HG03432 (cell line): ENCODE data around the gene RAB40C.
"Not testable (repeated sequence)": the region's sequence is repeated elsewhere in the genome, so short reads cannot be mapped to it uniquely, and the experiment has no call there.

Source experiments
- ATAC-seq: cut with Tn5 transposase; IDR thresholded peaks from one replicate; pipeline ENCODE4 v1.9.1; 2021; ENCODE audit warnings: mild to moderate bottlenecking, moderate library complexity; ENCODE audit not compliant: unreplicated experiment

Gene RAB40C

DNA sequence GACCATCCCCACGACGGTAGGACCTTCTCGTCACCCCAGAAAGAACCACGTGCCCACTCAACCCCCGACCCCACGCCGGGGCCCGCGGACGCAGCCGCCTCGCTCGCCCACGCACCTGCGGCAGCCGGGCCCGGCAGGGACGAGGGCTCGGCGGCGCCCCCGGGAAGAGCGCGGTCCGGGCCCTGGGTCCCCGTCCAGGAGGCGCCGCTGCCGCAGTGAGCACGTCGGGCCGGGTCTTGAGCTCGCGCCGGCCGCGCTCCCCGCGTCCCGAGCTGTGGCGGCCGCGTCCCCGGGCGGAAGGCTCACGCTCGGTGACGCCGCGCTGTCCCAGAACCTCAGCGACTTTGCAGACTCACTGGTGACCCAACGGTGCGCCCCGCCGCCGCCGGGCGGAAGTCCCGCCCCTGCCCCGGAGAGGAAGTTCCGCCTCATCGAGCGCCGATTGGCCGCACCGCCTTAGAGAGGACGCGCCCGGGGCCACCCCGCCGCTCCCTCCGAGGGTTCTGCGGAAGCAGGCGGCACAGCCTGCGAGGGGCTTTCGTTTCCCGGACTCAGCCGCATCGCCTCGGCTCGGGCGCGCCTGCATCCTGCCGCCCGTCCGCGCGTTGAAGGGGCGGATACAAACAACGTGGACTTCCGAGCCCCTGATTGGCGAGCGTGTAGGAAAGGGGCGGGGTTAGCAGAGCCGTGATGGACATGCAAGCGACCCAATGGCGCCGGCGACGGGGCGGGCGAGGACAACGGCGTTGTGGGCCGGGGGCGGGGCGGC, 793 bp upstream of the RAB40C start:
- peak; percentile 74 for ATAC-seq

DNA sequence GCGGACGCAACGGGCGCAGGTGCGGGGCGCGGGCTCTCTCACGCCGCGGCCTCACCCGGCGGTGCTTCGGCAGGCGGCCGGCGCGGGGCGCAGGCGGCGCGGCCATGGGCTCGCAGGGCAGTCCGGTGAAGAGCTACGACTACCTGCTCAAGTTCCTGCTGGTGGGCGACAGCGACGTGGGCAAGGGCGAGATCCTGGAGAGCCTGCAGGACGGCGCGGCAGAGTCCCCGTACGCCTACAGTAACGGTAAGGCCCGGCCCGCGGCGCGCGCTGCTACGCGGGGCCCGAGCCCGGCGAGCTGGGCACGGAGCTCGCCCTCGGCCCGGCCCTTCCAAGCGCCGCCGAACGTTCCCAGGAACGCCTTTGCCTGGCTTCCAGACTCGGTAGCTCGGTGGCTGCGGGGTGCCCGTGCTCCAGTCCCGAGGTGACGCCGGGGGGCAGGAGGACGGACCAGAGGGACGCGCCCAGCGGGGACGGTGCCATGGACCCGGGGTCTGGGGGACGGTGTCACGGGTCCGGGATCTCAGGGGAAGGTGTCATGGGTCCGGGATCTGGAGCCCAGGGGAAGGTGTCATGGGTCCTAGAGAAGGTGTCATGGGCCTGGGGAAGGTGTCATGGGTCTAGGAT, 435 bp downstream of the RAB40C start:
- peak; percentile 2 for ATAC-seq

DNA sequence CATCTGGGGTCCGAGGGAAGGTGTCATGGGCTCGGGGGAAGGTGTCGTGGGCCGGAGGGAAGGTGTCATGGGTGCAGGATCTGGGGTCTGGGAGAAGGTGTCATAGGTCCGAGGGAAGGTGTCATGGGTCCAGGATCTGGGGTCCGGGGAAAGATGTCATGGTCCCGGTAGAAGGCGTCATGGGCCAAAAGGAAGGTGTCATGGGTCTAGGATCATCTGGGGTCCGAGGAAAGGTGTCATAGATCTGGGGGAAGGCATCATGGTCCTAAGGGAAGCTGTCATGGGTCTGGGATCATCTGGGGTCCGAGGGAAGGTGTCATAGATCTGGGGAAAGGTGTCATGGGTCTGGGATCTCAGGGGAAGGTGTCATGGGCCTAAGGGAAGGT, 942 bp downstream of the RAB40C start:
- ATAC-seq, result no peak

DNA sequence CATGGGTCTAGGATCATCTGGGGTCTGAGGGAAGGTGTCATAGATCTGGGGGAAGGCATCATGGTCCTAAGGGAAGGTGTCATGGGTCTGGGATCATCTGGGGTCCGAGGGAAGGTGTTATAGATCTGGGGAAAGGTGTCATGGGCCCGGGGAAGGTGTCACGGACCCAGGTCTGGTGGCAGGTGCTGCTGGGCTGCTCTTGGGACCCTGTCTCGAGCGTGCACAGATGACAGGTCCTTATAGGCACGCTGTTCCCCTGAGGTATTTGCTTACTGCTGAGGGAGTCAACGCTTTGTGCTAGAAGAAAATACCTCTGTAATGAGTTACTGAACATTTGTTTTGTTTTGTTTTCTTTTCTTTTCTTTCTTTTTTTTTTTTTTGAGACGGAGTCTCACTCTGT, 1.4 kb downstream of the RAB40C start:
- ATAC-seq, result no peak

DNA sequence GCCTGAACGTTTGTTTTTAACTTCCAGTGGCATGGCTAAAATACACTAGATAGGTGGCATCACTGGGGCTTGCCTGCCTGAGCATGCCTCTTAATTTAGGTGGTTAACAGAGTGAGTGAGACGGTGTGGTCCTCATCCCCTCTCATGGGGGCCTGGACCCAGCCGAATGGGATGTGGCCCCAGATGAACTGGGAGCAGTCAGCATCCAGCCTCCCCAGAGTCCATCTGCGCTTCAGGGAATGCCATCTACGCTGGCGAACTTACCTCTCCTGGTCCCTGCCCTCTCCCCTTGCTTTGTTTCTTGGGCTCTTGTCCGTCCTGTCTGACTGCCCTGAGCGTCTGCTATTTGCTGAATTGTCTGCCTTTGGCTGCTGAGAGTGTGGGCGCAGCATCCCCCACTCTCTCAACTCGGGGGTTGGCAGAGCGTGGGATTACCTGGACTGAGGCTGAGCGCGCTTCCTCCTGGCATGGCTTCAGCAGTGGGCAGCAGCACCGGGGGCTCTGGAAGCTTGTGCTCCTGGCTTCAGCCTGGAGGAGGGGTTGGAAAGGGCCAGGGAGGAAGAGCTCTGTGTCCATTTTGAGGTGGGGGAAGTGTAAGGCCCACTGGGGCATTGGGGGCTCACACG, 2.1 kb downstream of the RAB40C start:
- no peak for ATAC-seq

DNA sequence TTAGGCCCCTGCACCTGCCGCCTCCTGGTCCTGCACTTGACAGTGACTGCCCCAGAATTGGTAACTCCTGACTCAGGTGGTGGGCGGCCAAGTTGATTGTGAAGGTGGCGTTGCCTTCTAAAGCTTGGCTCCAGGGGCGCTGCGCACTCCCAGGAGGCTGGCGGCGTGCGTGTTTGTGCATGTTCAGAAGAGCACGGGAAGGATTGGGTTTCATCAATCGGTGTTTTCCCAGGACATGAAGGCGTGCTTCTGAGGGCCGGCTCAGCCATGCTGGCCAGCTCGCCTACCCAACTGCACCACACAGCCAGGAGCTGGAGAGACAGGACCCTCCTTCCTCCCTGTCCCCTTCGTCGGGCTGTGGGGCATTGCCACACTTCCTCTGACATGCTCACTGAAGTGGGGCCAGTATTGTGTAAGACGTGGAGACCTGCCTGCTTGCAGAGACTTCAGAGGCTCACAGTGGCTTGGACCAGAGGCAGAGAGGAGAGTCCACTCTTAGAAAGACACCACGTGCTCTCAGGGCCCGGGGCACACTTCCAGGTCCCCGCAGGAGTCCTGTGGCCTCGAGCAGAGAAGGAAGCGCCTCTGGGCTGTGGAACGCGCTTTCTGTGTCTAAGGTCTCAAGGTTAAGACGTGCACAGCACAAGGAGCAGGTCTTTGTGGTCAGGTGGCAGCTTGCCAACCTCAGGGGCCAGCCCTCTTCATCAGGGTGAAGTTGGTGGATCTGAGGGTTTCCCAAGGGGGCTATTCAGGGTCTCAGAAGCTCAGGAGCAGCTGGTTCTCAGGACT, 2.8 kb downstream of the RAB40C start:
- ATAC-seq, result no peak

DNA sequence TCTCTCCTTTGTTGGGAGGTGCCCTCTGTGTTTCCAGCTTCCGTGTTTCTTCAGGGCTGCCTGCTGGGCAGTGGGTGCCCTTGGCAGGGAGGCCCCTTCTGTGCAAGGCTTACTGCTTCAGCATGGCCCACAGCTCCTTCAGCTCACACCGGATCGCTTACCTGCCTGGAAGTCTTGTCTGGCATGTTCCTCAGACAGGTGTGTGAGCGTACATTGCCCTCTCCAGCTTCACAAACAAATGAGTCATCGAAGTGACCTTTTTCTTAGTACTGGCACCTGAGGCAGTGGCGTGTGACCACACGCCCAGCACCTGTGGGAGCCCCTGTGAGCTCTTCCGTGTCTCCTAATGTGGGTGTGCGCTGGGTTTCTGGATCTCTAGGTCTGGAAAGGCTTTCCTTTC, 3.5 kb downstream of the RAB40C start:
- no peak for ATAC-seq

DNA sequence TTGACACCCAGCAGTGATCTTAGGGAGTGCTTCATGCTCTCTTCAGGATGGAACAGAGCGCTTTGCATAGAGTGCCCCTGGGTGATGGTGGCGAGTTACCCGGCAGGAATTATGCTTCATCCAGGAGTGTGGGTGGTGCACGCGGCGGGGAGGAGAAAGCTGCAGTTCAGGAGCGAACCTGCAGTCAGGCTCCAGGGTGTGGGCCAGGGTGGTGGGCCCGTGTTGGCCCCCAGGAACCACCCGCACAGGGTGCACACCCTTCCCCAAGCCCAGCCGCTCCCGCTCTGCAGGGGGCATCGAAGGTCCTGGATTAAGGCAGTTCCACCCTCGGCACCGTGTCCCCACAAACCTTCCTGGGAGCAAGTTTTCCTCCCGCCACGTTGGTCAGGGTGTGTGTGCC, 3.9 kb downstream of the RAB40C start:
- ATAC-seq, result no peak

DNA sequence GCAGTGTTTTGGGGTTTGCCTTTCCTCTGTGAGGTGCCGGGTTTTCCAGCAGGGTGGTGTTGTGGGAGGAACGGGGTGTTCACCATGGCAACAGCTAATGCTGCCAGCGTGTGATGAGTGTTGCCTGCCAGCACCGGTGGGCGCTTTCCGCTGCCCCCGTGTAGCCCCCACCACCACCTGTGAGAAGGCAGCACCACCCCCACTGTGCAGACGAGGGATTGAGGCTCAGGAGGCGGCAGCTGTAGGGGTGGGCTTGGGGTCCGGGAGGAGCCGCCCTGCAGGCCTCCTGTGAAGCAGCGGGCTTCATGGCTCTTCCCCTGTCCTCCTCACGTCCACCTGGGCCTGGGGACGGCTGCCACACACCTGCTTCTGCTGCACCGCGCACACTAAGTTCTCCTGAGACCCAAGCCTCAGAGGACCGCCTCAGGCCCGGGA, 5.2 kb downstream of the RAB40C start:
- no peak for ATAC-seq

DNA sequence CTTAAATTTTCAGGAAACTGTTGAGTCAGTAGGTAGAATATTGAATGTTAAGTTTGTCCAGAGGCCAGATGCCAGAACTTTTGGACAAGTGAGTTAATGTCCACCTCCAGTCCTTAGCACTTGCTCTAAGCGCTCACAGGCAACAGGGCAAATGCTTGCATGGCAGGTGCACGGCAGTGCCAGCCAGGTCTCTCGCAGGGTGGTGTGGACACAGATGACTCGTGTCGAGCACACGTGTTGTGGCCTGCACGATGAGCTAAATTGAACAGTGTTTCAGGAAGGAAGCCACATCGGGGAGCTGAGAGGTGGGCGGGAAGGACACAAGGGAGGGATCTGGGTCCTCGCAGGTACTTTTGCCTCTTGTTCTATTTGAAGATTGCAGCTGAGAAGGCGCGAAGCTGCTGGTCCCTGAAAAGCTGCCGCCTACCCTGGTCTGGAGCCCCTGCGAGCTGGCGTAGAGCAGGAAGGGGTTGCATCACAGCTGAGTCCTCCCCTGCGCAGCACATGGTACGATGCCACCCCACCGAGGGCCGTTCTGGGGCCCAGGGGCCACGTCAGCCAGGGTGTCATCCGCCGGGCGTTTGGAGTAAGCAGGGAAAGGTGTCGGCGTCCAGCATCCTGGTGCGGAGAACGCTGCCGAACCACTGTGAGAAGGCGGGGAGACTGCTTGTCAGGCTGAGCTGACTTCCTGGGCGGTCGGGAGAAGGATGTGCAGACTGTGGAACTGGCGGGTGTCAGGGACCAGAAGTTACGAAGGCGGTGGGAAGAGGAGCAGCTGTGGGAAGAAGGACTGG, 6.3 kb downstream of the RAB40C start:
- no peak for ATAC-seq

DNA sequence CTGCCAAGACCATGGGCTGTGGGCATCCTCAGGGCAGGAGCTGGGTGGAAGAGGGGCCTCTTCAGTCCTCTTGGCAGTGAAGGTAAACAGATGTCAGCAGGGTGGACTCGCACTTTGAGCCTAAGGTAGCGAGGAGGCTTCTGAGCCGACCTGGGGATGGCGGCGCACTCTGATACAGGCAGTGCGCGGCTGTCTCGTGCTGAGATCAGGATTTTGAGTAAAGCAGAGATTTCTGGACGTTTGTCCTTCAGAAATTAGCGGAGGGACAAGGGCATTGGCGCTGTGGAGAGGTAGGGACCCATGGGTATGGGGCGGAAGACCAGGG, 6.8 kb downstream of the RAB40C start:
- no peak for ATAC-seq

DNA sequence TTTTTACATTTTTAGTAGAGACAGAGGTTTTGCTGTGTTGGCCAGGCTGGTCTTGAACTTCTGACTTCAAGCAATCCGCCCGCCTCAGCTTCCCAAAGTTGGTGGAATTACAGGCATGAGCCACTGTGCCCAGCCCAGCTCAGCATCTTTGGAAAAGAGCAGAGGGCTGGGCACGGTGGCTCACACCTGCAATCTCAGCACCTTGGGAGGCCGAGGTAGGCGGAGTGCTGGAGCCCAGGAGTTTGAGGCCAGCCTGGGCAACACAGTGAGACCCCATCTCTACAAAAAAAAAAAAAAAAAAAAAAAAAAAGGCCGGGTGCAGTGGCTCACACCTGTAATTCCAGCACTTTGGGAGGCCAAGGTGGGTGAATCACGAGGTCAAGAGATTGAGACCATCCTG, 7.8 kb downstream of the RAB40C start:
- not testable (repeated sequence) for ATAC-seq

DNA sequence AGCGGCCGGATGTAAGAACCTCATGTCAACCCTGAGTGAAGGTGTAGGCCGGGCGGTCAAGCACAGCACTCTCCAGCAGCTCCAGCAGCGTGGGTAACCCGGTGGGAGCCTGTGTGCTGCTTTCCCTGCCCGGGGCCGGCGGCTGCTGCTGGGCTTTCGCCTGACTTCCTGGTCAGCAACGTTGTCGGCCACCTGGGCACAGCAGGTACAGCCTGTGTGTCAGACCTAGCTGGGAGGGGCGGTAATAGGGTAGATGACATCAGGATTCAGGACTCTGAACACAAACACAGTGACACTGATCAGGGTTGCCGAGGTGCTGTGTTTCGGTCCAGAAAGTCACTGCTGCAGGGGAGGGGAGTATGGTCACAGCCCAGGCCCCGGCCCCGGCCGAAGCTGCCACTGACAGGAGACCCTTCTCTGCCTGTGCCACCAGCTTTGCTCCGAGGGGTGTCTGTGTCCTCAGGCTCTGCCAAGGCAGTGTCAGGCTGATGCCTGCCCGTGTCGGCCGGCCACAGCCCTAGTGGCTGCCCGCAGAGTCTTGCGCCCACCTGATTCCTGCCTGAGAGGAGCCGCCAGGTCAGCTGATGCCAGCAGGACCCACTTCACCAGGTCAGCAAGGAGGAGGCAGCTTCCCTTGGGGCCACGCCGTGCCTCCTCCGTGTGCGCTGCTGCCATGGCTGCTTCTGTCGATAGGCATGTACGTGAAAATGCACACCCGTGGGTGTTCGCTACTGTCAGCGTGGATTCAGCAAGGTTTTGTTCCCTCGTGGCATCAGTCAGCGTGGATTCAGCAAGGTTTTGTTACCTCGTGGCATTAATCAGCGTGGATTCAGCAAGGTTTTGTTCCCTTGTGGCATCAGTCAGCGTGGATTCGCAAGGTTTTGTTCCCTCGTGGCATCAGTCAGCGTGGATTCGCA, 9.2 kb downstream of the RAB40C start:
- ATAC-seq, result no peak

DNA sequence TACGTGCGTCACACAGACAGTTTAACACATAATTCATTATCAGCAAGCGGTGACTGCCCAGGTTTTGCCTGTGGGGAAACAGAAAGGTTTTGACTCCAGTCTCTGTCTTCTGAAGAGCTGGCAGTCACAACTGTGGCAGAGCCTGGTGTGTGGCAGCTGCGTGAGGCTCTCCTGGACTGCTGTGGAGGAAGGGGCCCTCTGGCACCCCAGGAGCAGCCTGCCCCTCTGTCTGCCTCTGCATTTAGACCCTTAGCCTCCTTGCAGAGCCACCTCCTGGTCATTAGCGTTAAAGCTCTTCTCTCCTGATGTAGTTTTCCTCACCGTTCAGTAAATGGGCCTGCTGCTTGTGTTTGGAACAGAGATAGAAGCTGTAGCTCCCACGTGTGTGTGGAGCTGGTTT, 10.9 kb downstream of the RAB40C start:
- ATAC-seq, result no peak

DNA sequence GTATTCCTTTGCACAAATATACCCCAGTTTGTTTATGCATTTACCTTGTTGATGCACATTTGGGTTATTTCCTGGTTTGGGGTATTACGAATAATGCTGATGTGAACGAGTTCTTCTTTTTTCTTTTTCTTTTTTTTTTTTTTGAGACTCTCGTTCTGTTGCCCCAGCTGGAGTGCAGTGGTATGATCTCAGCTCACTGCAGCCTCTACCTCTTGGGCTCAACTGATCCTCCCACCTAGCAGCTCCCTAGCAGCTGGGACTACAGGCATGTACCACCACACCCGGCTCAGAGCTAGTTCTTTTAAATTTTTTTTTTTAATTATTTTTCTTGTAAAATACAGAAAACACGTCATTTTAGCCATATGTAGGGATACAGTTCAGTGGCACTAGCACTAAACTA, 14.1 kb downstream of the RAB40C start:
- ATAC-seq, result no peak

DNA sequence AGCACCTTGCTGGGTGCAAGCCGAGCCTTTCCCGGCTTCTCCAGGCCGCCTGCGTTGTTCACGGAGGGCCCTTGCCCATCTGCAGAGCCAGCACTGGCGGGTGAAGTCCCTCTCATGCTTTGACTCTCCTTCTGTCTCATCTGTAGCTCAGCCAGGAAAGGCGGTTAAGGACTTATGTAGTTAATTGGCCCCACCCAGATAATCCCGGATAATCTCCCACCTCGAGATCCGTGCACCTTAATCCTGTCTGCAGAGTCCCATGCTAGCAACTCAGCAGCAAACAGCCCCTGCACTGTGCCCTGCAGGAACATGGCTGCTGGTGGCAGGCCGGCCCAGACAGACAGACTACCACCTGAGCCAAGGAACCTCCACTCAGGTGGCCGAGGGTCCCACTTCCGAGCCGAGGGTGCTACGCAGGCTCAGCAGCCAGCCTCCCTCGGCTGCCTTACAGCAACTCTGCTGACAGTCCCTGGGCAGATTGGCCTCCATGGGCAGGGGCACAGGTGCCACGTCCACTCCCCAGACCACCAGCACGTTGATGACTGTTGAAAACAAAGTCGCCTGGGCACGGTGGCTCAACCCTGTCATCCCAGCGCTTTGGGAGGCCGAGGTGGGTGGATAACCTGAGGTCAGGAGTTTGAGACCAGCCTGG, 16.9 kb downstream of the RAB40C start:
- no peak for ATAC-seq

DNA sequence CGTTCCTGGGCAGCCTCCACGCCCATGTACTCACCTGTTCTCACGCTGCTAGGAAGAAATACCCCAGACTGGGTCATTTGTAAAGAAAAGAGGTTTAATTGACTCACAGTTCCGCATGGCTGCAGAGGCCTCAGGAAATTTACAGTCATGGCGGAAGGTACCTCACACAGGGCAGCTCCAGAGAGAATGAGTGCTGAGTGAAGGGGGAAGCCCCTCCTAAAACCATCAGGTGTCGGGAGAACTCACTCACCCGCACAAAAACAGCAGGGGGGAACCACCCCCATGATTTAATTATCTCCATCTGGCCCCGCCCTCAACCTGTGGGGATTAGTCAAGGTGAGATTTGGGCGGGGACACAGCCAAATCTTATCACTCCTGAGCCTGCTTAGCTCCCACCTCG, 18.2 kb downstream of the RAB40C start:
- ATAC-seq, result no peak

DNA sequence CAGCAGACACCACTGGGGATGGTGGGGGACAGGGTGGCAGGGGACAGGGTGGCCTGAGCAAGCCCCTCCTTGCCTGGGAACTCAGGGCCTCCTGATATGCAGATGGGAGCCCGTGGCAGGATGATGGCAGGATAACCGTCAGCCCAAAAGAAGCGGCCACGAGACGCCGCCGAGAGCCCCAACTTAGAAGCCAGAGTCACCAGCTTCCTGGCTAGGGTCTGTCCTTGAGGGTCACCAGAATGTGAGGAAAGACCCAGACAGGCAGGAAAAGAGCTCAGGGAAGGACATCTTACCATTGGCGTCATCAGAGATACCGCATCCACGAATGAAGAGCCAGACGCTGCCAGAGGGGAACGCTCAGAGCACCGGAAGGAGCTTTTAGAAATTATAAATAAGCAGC, 19.4 kb downstream of the RAB40C start:
- no peak for ATAC-seq

DNA sequence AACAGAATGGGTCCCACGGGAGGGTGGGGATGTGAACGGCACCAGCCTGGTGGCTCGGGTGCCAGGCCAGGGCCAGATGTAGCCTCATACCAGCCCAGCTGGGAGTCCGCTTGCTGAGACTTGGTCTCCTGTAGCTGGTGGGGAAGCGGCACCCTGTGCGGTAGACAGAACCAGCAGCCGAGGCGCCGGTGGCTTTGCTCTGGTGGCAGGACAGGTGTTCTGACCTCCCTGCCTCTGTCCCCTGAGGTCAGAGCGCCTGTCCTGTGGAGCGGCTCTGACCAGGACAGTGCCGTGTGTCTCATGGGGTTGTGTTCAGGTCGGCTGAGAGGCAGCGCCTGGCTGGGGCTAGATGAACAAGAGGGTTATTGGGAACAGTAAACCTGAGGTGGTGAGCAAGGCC, 20.1 kb downstream of the RAB40C start:
- ATAC-seq, result no peak
